ENCODE results near the gene BAZ1A. TPM values are rescaled to one million over a fixed set of nuclear protein-coding genes. Genes with fewer than 3 reads are reported as not detected.

The BAZ1A gene
- 10 to 100 TPM; 14.6 to 27.3 (median 24.5) TPM for total RNA-seq

- Histone ChIP-seq H3K27ac (replicated peaks in 1 of 4) (peak within 1 kb of the TSS; percentile 99 to 100 (median 99)), H3K9me3 (no peaks in the 10 kb centered on the region), H3K36me3 (no peaks in the 10 kb centered on the region), H3K4me3 (peak within 1 kb of the TSS; percentile 75 to 96 (median 91)), H3K27me3 (no peaks in the 10 kb centered on the region), H3K4me1 (peaks cover 9 to 18% (median 15%) of the 10 kb centered on the region in 4 donors)
- peak; percentile 92 for DNase-seq (ENCODE audit: extremely low spot score)
- TF ChIP-seq EP300 (IDR thresholded peaks at IDR 0.05) (no peak), POLR2AphosphoS5 (IDR thresholded peaks at IDR 0.05) (peak; percentile 96), CTCF (IDR thresholded peaks at IDR 0.05) (peak in 1 of 3 experiments; percentile 33), POLR2A (IDR thresholded peaks at IDR 0.05; ENCODE audit: low read depth) (peak; percentile 81)
- intact Hi-C loops (cut with DNase I), result loop anchor here (2.0 to 10.0 kb wide), 2 partner anchors 160 to 172 kb away; partner anchors contain the start of genes CFL2 and FAM177A1
- WGBS, result under 1% methylated on average over 31 of the region's 46 CpGs
Observed at GRCh38 chr14:34875031-34875922, at the start of gene BAZ1A. Gene BAZ1A, minus strand, starts transcription at chr14:34875360. Its CDS starts 756 bp downstream, at chr14:34874604.

- WGBS, result 74% methylated on average over 6 of the region's 6 CpGs
- Histone ChIP-seq H3K9me3 (no peaks in the 10 kb centered on the region), H3K27me3 (no peaks in the 10 kb centered on the region), H3K27ac (replicated peaks in 1 of 4) (no peak overlapping the region), H3K36me3 (no peaks in the 10 kb centered on the region), H3K4me1 (no peaks in the 10 kb centered on the region), H3K4me3 (no peak overlapping the region)
- intact Hi-C loops (cut with DNase I), result no loop called here
- no peak for DNase-seq (ENCODE audit: extremely low spot score)
- TF ChIP-seq CTCF (IDR thresholded peaks at IDR 0.05), result no peak
- no peak for TF ChIP-seq POLR2AphosphoS5 (IDR thresholded peaks at IDR 0.05)
- no peak for TF ChIP-seq POLR2A (IDR thresholded peaks at IDR 0.05; ENCODE audit: low read depth)
Observed at GRCh38 chr14:34920339-34920738, 45.2 kb upstream of the BAZ1A start.

GRCh38 chr14:34913619-34914018 is 38.5 kb upstream of the BAZ1A start:
- Histone ChIP-seq H3K9me3 (no peaks in the 10 kb centered on the region), H3K27me3 (no peaks in the 10 kb centered on the region), H3K4me1 (no peaks in the 10 kb centered on the region), H3K36me3 (no peaks in the 10 kb centered on the region), H3K27ac (replicated peaks in 1 of 4) (no peak overlapping the region), H3K4me3 (no peak overlapping the region)
- 98% methylated on average over 2 of the region's 2 CpGs for WGBS
- DNase-seq (ENCODE audit: extremely low spot score), result no peak
- intact Hi-C loops (cut with DNase I), result no loop called here
- TF ChIP-seq POLR2AphosphoS5 (IDR thresholded peaks at IDR 0.05), result no peak
- no peak for TF ChIP-seq POLR2A (IDR thresholded peaks at IDR 0.05; ENCODE audit: low read depth)
- no peak for TF ChIP-seq EP300 (IDR thresholded peaks at IDR 0.05)
- no peak for TF ChIP-seq CTCF (IDR thresholded peaks at IDR 0.05)

GRCh38 chr14:34912966-34913365 is 37.8 kb upstream of the BAZ1A start:
- 84% methylated on average over 8 of the region's 8 CpGs for WGBS
- H3K4me3 ChIP-seq, result no peak overlapping the region
- H3K4me1 ChIP-seq, result no peaks in the 10 kb centered on the region
- no peaks in the 10 kb centered on the region for H3K27me3 ChIP-seq
- H3K27ac ChIP-seq (replicated peaks in 1 of 4), result no peak overlapping the region
- no peaks in the 10 kb centered on the region for H3K9me3 ChIP-seq
- H3K36me3 ChIP-seq, result no peaks in the 10 kb centered on the region
- TF ChIP-seq EP300 (IDR thresholded peaks at IDR 0.05) (no peak), CTCF (IDR thresholded peaks at IDR 0.05) (no peak), POLR2A (IDR thresholded peaks at IDR 0.05; ENCODE audit: low read depth) (no peak), POLR2AphosphoS5 (IDR thresholded peaks at IDR 0.05) (no peak)
- intact Hi-C loops (cut with DNase I), result no loop called here
- no peak for DNase-seq (ENCODE audit: extremely low spot score)

Measured in esophagus muscularis mucosa (tissue), 4 donors.